GM23338 (cell line): ENCODE measurements around the gene ACTR5. TPM values are rescaled to one million over a fixed set of nuclear protein-coding genes. Genes with fewer than 3 reads are reported as not detected.

ENCODE experiments used
- ATAC-seq: fragments of 200-7000 bp; cut with Tn5 transposase; 3 replicates; pipeline ENCODE4 v1.9.1; 2020
- DNase-seq: peaks from one replicate; pipeline ENCODE4 v3.0.0-alpha.2; 2015; ENCODE audit warnings: low spot score
- H2AFZ ChIP-seq: fragments of 200-600 bp; sonication (generic); 2 replicates; pipeline ENCODE4 v1.8.0; 2016; ENCODE audit warnings: antibody characterized with exemption, mild to moderate bottlenecking, moderate library complexity
- H3F3A ChIP-seq: fragments of 200-600 bp; sonication (generic); replicated peaks from 2 replicates; pipeline ENCODE4 v1.8.0; 2017; ENCODE audit warnings: antibody characterized with exemption, mixed run types, low read depth
- H3K27ac ChIP-seq: fragments of 200-600 bp; sonication (generic); 2 replicates; pipeline ENCODE4 v1.6.1; 2016; ENCODE audit warnings: low read depth
- H3K27me3 ChIP-seq: fragments of 200-600 bp; sonication (generic); 2 replicates; pipeline ENCODE4 v1.8.0; 2016; ENCODE audit warnings: mild to moderate bottlenecking, mixed run types, moderate library complexity; ENCODE audit not compliant: insufficient read depth
- H3K36me3 ChIP-seq: fragments of 200-600 bp; sonication (generic); 2 replicates; pipeline ENCODE4 v1.8.0; 2016; ENCODE audit warnings: mild to moderate bottlenecking; ENCODE audit not compliant: insufficient read depth
- H3K4me1 ChIP-seq: fragments of 200-600 bp; sonication (generic); 2 replicates; pipeline ENCODE4 v1.8.0; 2016; ENCODE audit warnings: mild to moderate bottlenecking, moderate library complexity; ENCODE audit not compliant: insufficient read depth
- H3K4me2 ChIP-seq: fragments of 200-600 bp; sonication (generic); 2 replicates; pipeline ENCODE4 v1.7.1; 2017; ENCODE audit warnings: mixed run types
- H3K4me3 ChIP-seq: fragments of 200-600 bp; sonication (generic); 2 replicates; pipeline ENCODE4 v1.6.1; 2016; ENCODE audit warnings: mixed run types
- H3K79me2 ChIP-seq: fragments of 200-600 bp; sonication (generic); replicated peaks from 2 replicates; pipeline ENCODE4 v1.8.0; 2017; ENCODE audit warnings: mild to moderate bottlenecking; ENCODE audit not compliant: insufficient read depth
- H3K9me2 ChIP-seq: fragments of 200-600 bp; sonication (generic); 2 replicates; pipeline ENCODE4 v1.8.0; 2017; ENCODE audit not compliant: insufficient read depth
- H4K20me1 ChIP-seq: fragments of 200-600 bp; sonication (generic); replicated peaks from 2 replicates; pipeline ENCODE4 v1.8.0; 2017; ENCODE audit warnings: mild to moderate bottlenecking; ENCODE audit not compliant: insufficient read depth
- H3K27ac Mint-ChIP-seq: 2 replicates; pipeline ENCODE4 v1.8.0; 2020; ENCODE audit warnings: inconsistent platforms, mild to moderate bottlenecking, moderate library complexity, mixed read lengths
- H3K27me3 Mint-ChIP-seq: 3 replicates; pipeline ENCODE4 v1.8.0; 2022; ENCODE audit warnings: low read depth, mild to moderate bottlenecking, moderate library complexity, mixed read lengths, inconsistent platforms; ENCODE audit not compliant: insufficient read depth, poor library complexity
- H3K36me3 Mint-ChIP-seq: 3 replicates; pipeline ENCODE4 v1.8.0; 2021; ENCODE audit warnings: low read depth, mild to moderate bottlenecking, inconsistent platforms, moderate library complexity, mixed read lengths
- H3K4me1 Mint-ChIP-seq: 3 replicates; pipeline ENCODE4 v1.8.0; 2020; ENCODE audit warnings: mild to moderate bottlenecking, inconsistent platforms, mixed read lengths
- H3K4me3 Mint-ChIP-seq: 3 replicates; pipeline ENCODE4 v1.8.0; 2021; ENCODE audit warnings: moderate library complexity, mild to moderate bottlenecking, inconsistent platforms, mixed read lengths
- H3K9me3 Mint-ChIP-seq: 3 replicates; pipeline ENCODE4 v1.8.0; 2020; ENCODE audit warnings: moderate library complexity, mild to moderate bottlenecking, inconsistent platforms, mixed read lengths
- CREB1 ChIP-seq: fragments of 250-450 bp; sonication (Bioruptor Pico); IDR thresholded peaks from 2 replicates; pipeline ENCODE4 v1.5.0; 2020; ENCODE audit warnings: low read depth, mild to moderate bottlenecking, moderate library complexity
- ETS1 ChIP-seq: IDR thresholded peaks from 2 replicates; pipeline ENCODE4 v1.6.1; 2016; ENCODE audit warnings: antibody characterized with exemption
- EZH2 ChIP-seq: fragments of 200-600 bp; sonication (generic); IDR thresholded peaks from one replicate; pipeline ENCODE4 v1.8.0; 2017; ENCODE audit warnings: antibody characterized with exemption, mild to moderate bottlenecking, low read depth; ENCODE audit not compliant: unreplicated experiment
- EZH2phosphoT487 ChIP-seq: fragments of 200-600 bp; sonication (generic); IDR thresholded peaks from one replicate; pipeline ENCODE4 v1.8.1; 2018; ENCODE audit warnings: antibody characterized with exemption; ENCODE audit not compliant: unreplicated experiment
- NANOG ChIP-seq: IDR thresholded peaks from 2 replicates; pipeline ENCODE4 v1.6.1; 2016; ENCODE audit warnings: antibody characterized with exemption, borderline replicate concordance
- POLR2AphosphoS5 ChIP-seq: IDR thresholded peaks from 2 replicates; pipeline ENCODE4 v1.6.1; 2016; ENCODE audit warnings: antibody characterized with exemption, low read depth
- REST ChIP-seq: IDR thresholded peaks from one replicate; pipeline ENCODE4 v1.6.1; 2018; ENCODE audit warnings: antibody characterized with exemption; ENCODE audit not compliant: unreplicated experiment
- STAT1 ChIP-seq: IDR thresholded peaks from one replicate; pipeline ENCODE4 v1.6.1; 2016; ENCODE audit warnings: antibody characterized with exemption; ENCODE audit not compliant: unreplicated experiment
- ZNF114 ChIP-seq: fragments of 250-450 bp; sonication (Bioruptor Pico); IDR thresholded peaks from 2 replicates; pipeline ENCODE4 v1.5.0; 2020; ENCODE audit warnings: mild to moderate bottlenecking, moderate library complexity
- polyA plus RNA-seq: library from polyadenylated mRNA; unstranded; fragments of >200 nt; fragmentation: Nextera tagmentation; extraction: Ambion mirVana; gene quantifications from 2 replicates; pipeline ENCODE4 v1.2.1, GENCODE V29; 2016
- total RNA-seq: library from RNA; depleted of rRNA; stranded (reverse); fragments of >200 nt; shearing (Covaris generic); gene quantifications from 2 replicates; pipeline ENCODE4 v1.2.3, GENCODE V29; 2014

Gene ACTR5
- total and polyA plus RNA-seq, 2 experiments from 2014 or later, result 8.4 to 21.8 TPM

GRCh38 chr20:38769376-38770295 lies 21.4 kb downstream of the ACTR5 start:
- Histone ChIP-seq H3K36me3 (peaks cover 27% of the 10 kb centered on the region; the same call in 1 of the 2 replicates), H3K27ac (no peak overlapping the region), H2AFZ (no peak overlapping the region), H3K79me2 (no peaks in the 10 kb centered on the region), H3K4me2 (no peak overlapping the region), H3K9me2 (no peaks in the 10 kb centered on the region), H3K27me3 (no peaks in the 10 kb centered on the region), H4K20me1 (no peaks in the 10 kb centered on the region), H3K4me1 (peaks cover 16% of the 10 kb centered on the region; the same call in 1 of the 2 replicates), H3F3A (no peaks in the 10 kb centered on the region; the same call in 1 of the 2 replicates), H3K4me3 (no peak overlapping the region)
- Mint-ChIP-seq H3K9me3 (peaks cover 11% of the 10 kb centered on the region), H3K4me1 (peaks cover 11% of the 10 kb centered on the region), H3K27ac (no peak overlapping the region), H3K27me3 (peaks cover 7% of the 10 kb centered on the region), H3K4me3 (no peak overlapping the region), H3K36me3 (peaks cover 58% of the 10 kb centered on the region)
- TF ChIP-seq ETS1 (no peak), ZNF114 (no peak), CREB1 (CRISPR knock-in tag) (no peak), EZH2 (no peak), EZH2phosphoT487 (no peak), POLR2AphosphoS5 (no peak), NANOG (no peak)
- ATAC-seq, result no peak
- DNase-seq, result no peak

- Mint-ChIP-seq H3K4me3 (no peak overlapping the region), H3K9me3 (peaks cover 14% of the 10 kb centered on the region), H3K36me3 (peaks cover 66% of the 10 kb centered on the region), H3K27me3 (peaks cover 7% of the 10 kb centered on the region), H3K4me1 (peaks cover 10% of the 10 kb centered on the region), H3K27ac (no peak overlapping the region)
- H3K4me3 ChIP-seq, result no peak overlapping the region
- H3F3A ChIP-seq, result no peaks in the 10 kb centered on the region; the same call in 1 of the 2 replicates
- H3K27ac ChIP-seq, result no peak overlapping the region
- no peaks in the 10 kb centered on the region for H4K20me1 ChIP-seq
- no peak overlapping the region for H3K4me2 ChIP-seq
- no peak overlapping the region for H2AFZ ChIP-seq
- peaks cover 28% of the 10 kb centered on the region; the same call in 1 of the 2 replicates for H3K36me3 ChIP-seq
- no peaks in the 10 kb centered on the region for H3K9me2 ChIP-seq
- H3K4me1 ChIP-seq, result peaks cover 13% of the 10 kb centered on the region; the same call in 1 of the 2 replicates
- ATAC-seq (no peak), DNase-seq (no peak)
- no peaks in the 10 kb centered on the region for H3K27me3 ChIP-seq
- no peaks in the 10 kb centered on the region for H3K79me2 ChIP-seq
- no peak for TF ChIP-seq ZNF114
- no peak for TF ChIP-seq EZH2
- TF ChIP-seq STAT1, result no peak
- no peak for TF ChIP-seq NANOG
- TF ChIP-seq EZH2phosphoT487, result no peak
- TF ChIP-seq REST, result no peak
These were observed 22.3 kb downstream of the ACTR5 start for GRCh38 chr20:38770546-38770945.
